T47D (cell line): ENCODE results near the gene KIR3DL1.
"Not testable (repeated sequence)": the region's sequence is repeated elsewhere in the genome, so short reads cannot be mapped to it uniquely, and the experiment has no call there.

Source experiments
- DNase-seq, 2 experiments: peaks; one replicate each; pipeline versions ENCODE4 v3.0.0 to v3.0.0-alpha.2; 2011 to 2012; ENCODE audit warnings: low read depth in 1 of 2, low spot score in 1 of 2
- JUND ChIP-seq: IDR thresholded peaks from 2 replicates; pipeline ENCODE4 v1.6.1; 2012; ENCODE audit warnings: low read depth
- in situ Hi-C: cut with HindIII; loops from 2 replicates; pipeline ENCODE4 v1.10.0; 2016; ENCODE audit warnings: low sequenced_read_pairs, low pct_unique_long_range_greater_than_20kb

Gene KIR3DL1

GRCh38 chr19:54850061-54850640 lies 33.9 kb downstream of the KIR3DL1 start, which contains the start of gene KIR3DL2:
Gene KIR3DL2, plus strand, starts transcription at chr19:54850443. Its CDS starts 33 bp downstream, at chr19:54850476.
- in situ Hi-C loops, DNase-seq: not testable (repeated sequence)

- in situ Hi-C loops, result no loop called here
- no peak for DNase-seq
- TF ChIP-seq JUND, result no peak
These were observed 34.7 kb downstream of the KIR3DL1 start for GRCh38 chr19:54850930-54851329.

GRCh38 chr19:54851353-54851752 lies 35.1 kb downstream of the KIR3DL1 start:
- in situ Hi-C loops, result no loop called here
- TF ChIP-seq JUND, result no peak
- DNase-seq, result no peak

- in situ Hi-C loops, DNase-seq: not testable (repeated sequence)
These were observed 39.0 kb downstream of the KIR3DL1 start for GRCh38 chr19:54855241-54855640.

- in situ Hi-C loops, DNase-seq: not testable (repeated sequence)
These were observed 42.2 kb downstream of the KIR3DL1 start for GRCh38 chr19:54858476-54858875.

GRCh38 chr19:54859421-54859820 lies 43.2 kb downstream of the KIR3DL1 start:
- in situ Hi-C loops, DNase-seq: not testable (repeated sequence)

- in situ Hi-C loops, DNase-seq: not testable (repeated sequence)
These were observed 47.2 kb downstream of the KIR3DL1 start for GRCh38 chr19:54863459-54863858.

GRCh38 chr19:54871696-54872095 lies 55.4 kb downstream of the KIR3DL1 start:
- peak in 1 of 2 experiments; percentile 19 for DNase-seq
- TF ChIP-seq JUND, result no peak
- in situ Hi-C loops, result no loop called here

GRCh38 chr19:54873990-54874389 lies 57.7 kb downstream of the KIR3DL1 start, which contains the start of gene FCAR:
Gene FCAR, plus strand, starts transcription at chr19:54874235. Its CDS starts 55 bp downstream, at chr19:54874290.
- DNase-seq, result no peak
- no peak for TF ChIP-seq JUND
- in situ Hi-C loops, result no loop called here

- DNase-seq, result no peak
- no peak for TF ChIP-seq JUND
- in situ Hi-C loops, result no loop called here
These were observed 59.2 kb downstream of the KIR3DL1 start for GRCh38 chr19:54875506-54875905.

- in situ Hi-C loops, result no loop called here
- no peak for DNase-seq
These were observed 61.2 kb downstream of the KIR3DL1 start for GRCh38 chr19:54877471-54877870.

More at GRCh38 chr19:54877471-54877870, 61.2 kb downstream of the KIR3DL1 start:
- no peak for TF ChIP-seq JUND
